ENCODE measurements around the gene WRNIP1. TPM values are rescaled to one million over a fixed set of nuclear protein-coding genes. Genes with fewer than 3 reads are reported as not detected.

The WRNIP1 gene
- total and polyA plus RNA-seq, 4 donors: 23.2 to 40.3 (median 38.3) TPM

- ATAC-seq (ENCODE audit: low FRiP score) (no peak), DNase-seq (peak in 1 of 2 donors; percentile 60)
- Histone ChIP-seq H3K27ac (ENCODE audit: low read depth in 1 of 2, low read length in 2 of 2) (no peak overlapping the region), H3K9me3 (ENCODE audit: control insufficient read depth, low read length) (no peaks in the 10 kb centered on the region), H3K4me1 (ENCODE audit: control insufficient read depth in 1 of 2, insufficient read depth in 2 of 2, low read length in 2 of 2) (no peaks in the 10 kb centered on the region), H3K36me3 (ENCODE audit: control insufficient read depth in 1 of 2, insufficient read depth in 2 of 2, low read length in 1 of 2) (no peaks in the 10 kb centered on the region), H3K4me3 (ENCODE audit: low read length in 2 of 2) (peak overlapping the region in 1 of 2 donors; percentile 37), H3K27me3 (ENCODE audit: control insufficient read depth in 1 of 2, insufficient read depth in 2 of 2, low read length in 1 of 2) (no peaks in the 10 kb centered on the region)
- intact Hi-C loops (cut with DNase I): no loop called here
- 75 to 79% methylated on average over 27 of the region's 27 CpGs for WGBS, 2 donors
These were observed 1.2 kb upstream of the WRNIP1 start for GRCh38 chr6:2763876-2764540.

GRCh38 chr6:2764610-2765165, 505 bp upstream of the WRNIP1 start:
- Histone ChIP-seq H3K27ac (ENCODE audit: low read depth in 1 of 2, low read length in 2 of 2) (peak overlapping the region in 1 of 2 donors; percentile 62), H3K9me3 (ENCODE audit: control insufficient read depth, low read length) (no peaks in the 10 kb centered on the region), H3K27me3 (ENCODE audit: control insufficient read depth in 1 of 2, insufficient read depth in 2 of 2, low read length in 1 of 2) (no peaks in the 10 kb centered on the region), H3K4me1 (ENCODE audit: control insufficient read depth in 1 of 2, insufficient read depth in 2 of 2, low read length in 2 of 2) (no peaks in the 10 kb centered on the region), H3K36me3 (ENCODE audit: control insufficient read depth in 1 of 2, insufficient read depth in 2 of 2, low read length in 1 of 2) (no peaks in the 10 kb centered on the region), H3K4me3 (ENCODE audit: low read length in 2 of 2) (peak overlapping the region; percentile 37 to 91)
- DNase-seq: peak in 1 of 2 donors; percentile 73
- WGBS, 2 donors: 0% methylated on average over 38 to 45 of the region's 45 CpGs
- intact Hi-C loops (cut with DNase I): no loop called here
- ATAC-seq (ENCODE audit: low FRiP score): peak; percentile 93

DNA sequence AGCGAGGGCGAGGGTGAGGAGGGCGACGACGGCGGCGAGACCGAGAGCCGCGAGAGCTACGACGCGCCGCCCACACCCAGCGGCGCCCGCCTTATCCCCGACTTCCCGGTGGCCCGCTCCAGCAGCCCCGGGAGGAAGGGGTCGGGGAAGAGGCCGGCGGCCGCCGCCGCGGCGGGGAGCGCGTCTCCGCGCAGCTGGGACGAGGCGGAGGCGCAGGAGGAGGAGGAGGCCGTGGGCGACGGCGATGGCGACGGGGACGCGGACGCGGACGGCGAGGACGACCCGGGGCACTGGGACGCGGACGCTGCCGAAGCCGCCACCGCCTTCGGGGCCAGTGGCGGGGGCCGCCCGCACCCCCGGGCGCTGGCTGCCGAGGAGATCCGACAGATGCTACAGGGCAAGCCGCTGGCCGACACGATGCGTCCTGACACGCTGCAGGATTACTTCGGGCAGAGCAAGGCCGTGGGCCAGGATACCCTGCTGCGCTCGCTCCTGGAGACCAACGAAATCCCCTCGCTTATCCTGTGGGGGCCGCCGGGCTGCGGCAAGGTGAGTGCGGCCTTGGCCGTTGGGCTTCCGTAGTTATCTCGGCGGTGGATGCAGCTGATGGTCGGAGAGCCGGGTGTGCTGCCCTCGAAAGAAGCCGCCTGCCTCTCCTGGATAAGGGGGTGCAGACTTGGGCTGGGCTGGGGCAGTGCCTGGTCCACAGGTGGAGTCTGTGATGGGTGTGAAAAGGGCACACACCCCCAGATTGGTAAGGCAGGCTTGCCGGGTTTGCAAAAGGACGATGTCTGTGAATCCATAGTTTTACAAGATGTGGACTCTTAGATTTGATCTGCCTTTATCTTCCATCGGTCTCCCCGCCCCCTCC, 938 bp downstream of the WRNIP1 start:
- 0% methylated on average over 60 to 91 of the region's 91 CpGs for WGBS, 2 donors
- DNase-seq (peak; percentile 69 to 87), ATAC-seq (ENCODE audit: low FRiP score) (peak; percentile 53)
- no peaks in the 10 kb centered on the region for H3K27me3 ChIP-seq (ENCODE audit: control insufficient read depth in 1 of 2, insufficient read depth in 2 of 2, low read length in 1 of 2)
- H3K9me3 ChIP-seq (ENCODE audit: control insufficient read depth, low read length): no peaks in the 10 kb centered on the region
- intact Hi-C loops (cut with DNase I): no loop called here
- H3K27ac ChIP-seq (ENCODE audit: low read depth in 1 of 2, low read length in 2 of 2): peak overlapping the region; percentile 78 to 83
- no peaks in the 10 kb centered on the region for H3K4me1 ChIP-seq (ENCODE audit: control insufficient read depth in 1 of 2, insufficient read depth in 2 of 2, low read length in 2 of 2)
- no peaks in the 10 kb centered on the region for H3K36me3 ChIP-seq (ENCODE audit: control insufficient read depth in 1 of 2, insufficient read depth in 2 of 2, low read length in 1 of 2)
- peak overlapping the region; percentile 65 to 92 for H3K4me3 ChIP-seq (ENCODE audit: low read length in 2 of 2)

GRCh38 chr6:2766767-2767656, 1.8 kb downstream of the WRNIP1 start:
- Histone ChIP-seq H3K4me1 (ENCODE audit: control insufficient read depth in 1 of 2, insufficient read depth in 2 of 2, low read length in 2 of 2) (no peaks in the 10 kb centered on the region), H3K27me3 (ENCODE audit: control insufficient read depth in 1 of 2, insufficient read depth in 2 of 2, low read length in 1 of 2) (no peaks in the 10 kb centered on the region), H3K4me3 (ENCODE audit: low read length in 2 of 2) (peak overlapping the region; percentile 65 to 92), H3K27ac (ENCODE audit: low read depth in 1 of 2, low read length in 2 of 2) (peak overlapping the region in 1 of 2 donors; percentile 83), H3K36me3 (ENCODE audit: control insufficient read depth in 1 of 2, insufficient read depth in 2 of 2, low read length in 1 of 2) (no peaks in the 10 kb centered on the region), H3K9me3 (ENCODE audit: control insufficient read depth, low read length) (no peaks in the 10 kb centered on the region)
- 0 to 2% methylated on average over 13 of the region's 13 CpGs for WGBS, 2 donors
- intact Hi-C loops (cut with DNase I): no loop called here
- ATAC-seq (ENCODE audit: low FRiP score): no peak
- no peak for DNase-seq

DNA sequence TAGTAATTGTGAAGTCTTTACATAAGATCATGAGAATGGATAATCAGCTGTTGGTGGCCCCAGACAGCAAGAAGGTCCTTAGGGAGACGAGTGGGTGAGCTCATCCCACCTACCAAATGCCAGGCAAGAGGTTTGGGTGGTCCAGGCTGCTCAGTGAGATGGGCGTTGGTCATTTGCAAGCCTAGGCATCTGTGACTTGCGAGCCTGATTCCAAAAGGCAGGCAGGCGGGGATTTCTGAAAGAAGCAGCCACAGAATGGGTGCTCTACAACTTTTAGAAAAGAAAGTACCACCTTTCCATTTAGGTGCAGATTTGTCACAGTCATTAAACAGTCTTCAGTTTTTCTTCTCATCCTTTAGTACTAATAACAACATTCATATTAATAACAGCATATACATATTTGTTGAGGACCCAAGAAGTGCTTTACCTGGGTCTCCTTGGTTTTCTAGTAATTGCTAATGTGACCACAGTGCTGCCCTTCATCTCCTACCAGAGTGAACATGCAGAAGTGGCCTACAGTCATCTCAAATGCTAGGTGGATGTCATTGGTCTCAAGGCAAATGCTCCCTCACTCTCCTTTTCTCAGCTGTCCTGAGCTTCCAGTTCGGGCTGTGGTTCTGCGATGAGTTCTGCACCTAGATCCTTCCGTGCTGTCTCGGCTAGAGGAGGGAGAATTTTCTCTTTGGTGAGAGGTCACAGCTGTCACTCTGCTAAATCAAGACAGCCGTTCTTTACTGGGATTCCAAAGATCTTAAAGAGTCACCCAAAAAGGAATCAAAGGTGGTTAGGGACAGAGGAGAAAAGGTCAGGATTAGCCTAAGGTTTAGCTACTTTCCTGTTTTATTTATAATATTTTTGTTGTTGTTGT, 2.7 kb downstream of the WRNIP1 start:
- H3K36me3 ChIP-seq (ENCODE audit: control insufficient read depth in 1 of 2, insufficient read depth in 2 of 2, low read length in 1 of 2): no peaks in the 10 kb centered on the region
- DNase-seq: no peak
- H3K4me3 ChIP-seq (ENCODE audit: low read length in 2 of 2): peak overlapping the region; percentile 63 to 92
- 3 to 9% methylated on average over 9 of the region's 9 CpGs for WGBS, 2 donors
- ATAC-seq (ENCODE audit: low FRiP score): no peak
- peak overlapping the region in 1 of 2 donors; percentile 52 for H3K27ac ChIP-seq (ENCODE audit: low read depth in 1 of 2, low read length in 2 of 2)
- no peaks in the 10 kb centered on the region for H3K9me3 ChIP-seq (ENCODE audit: control insufficient read depth, low read length)
- peaks cover 0 to 1% of the 10 kb centered on the region in 2 donors for H3K4me1 ChIP-seq (ENCODE audit: control insufficient read depth in 1 of 2, insufficient read depth in 2 of 2, low read length in 2 of 2)
- no peaks in the 10 kb centered on the region for H3K27me3 ChIP-seq (ENCODE audit: control insufficient read depth in 1 of 2, insufficient read depth in 2 of 2, low read length in 1 of 2)
- intact Hi-C loops (cut with DNase I): no loop called here

- WGBS, 2 donors: 27 to 29% methylated on average over 6 of the region's 6 CpGs
- Histone ChIP-seq H3K27me3 (ENCODE audit: control insufficient read depth in 1 of 2, insufficient read depth in 2 of 2, low read length in 1 of 2) (no peaks in the 10 kb centered on the region), H3K9me3 (ENCODE audit: control insufficient read depth, low read length) (no peaks in the 10 kb centered on the region), H3K36me3 (ENCODE audit: control insufficient read depth in 1 of 2, insufficient read depth in 2 of 2, low read length in 1 of 2) (no peaks in the 10 kb centered on the region), H3K27ac (ENCODE audit: low read depth in 1 of 2, low read length in 2 of 2) (no peak overlapping the region), H3K4me3 (ENCODE audit: low read length in 2 of 2) (peak overlapping the region in 1 of 2 donors; percentile 11), H3K4me1 (ENCODE audit: control insufficient read depth in 1 of 2, insufficient read depth in 2 of 2, low read length in 2 of 2) (peaks cover 0 to 1% of the 10 kb centered on the region in 2 donors)
- intact Hi-C loops (cut with DNase I): no loop called here
- DNase-seq (no peak), ATAC-seq (ENCODE audit: low FRiP score) (no peak)
These were observed 3.5 kb downstream of the WRNIP1 start for GRCh38 chr6:2768696-2769095.

- WGBS, 2 donors: 40 to 46% methylated on average over 13 of the region's 13 CpGs
- Histone ChIP-seq H3K36me3 (ENCODE audit: control insufficient read depth in 1 of 2, insufficient read depth in 2 of 2, low read length in 1 of 2) (peaks cover 0 to 2% of the 10 kb centered on the region in 2 donors), H3K9me3 (ENCODE audit: control insufficient read depth, low read length) (no peaks in the 10 kb centered on the region), H3K4me3 (ENCODE audit: low read length in 2 of 2) (no peak overlapping the region), H3K4me1 (ENCODE audit: control insufficient read depth in 1 of 2, insufficient read depth in 2 of 2, low read length in 2 of 2) (peaks cover 0 to 1% of the 10 kb centered on the region in 2 donors), H3K27me3 (ENCODE audit: control insufficient read depth in 1 of 2, insufficient read depth in 2 of 2, low read length in 1 of 2) (no peaks in the 10 kb centered on the region), H3K27ac (ENCODE audit: low read depth in 1 of 2, low read length in 2 of 2) (no peak overlapping the region)
- DNase-seq: peak in 1 of 2 donors; percentile 81
- no peak for ATAC-seq (ENCODE audit: low FRiP score)
- intact Hi-C loops (cut with DNase I): no loop called here
These were observed 5.0 kb downstream of the WRNIP1 start for GRCh38 chr6:2770171-2770570.
